Neural cell (in vitro differentiated cells): ENCODE measurements around the gene BIK. TPM values are rescaled to one million over a fixed set of nuclear protein-coding genes. Genes with fewer than 3 reads are reported as not detected.

Source experiments
- H2AFZ ChIP-seq: fragments of 200-600, 300-800 bp; sonication (generic), shearing (Covaris generic); 2 replicates; pipeline ENCODE4 v1.6.0; 2014; ENCODE audit warnings: low read depth, mild to moderate bottlenecking, antibody characterized with exemption, low read length, moderate library complexity
- H3F3A ChIP-seq: fragments of 200-600 bp; shearing (Covaris generic); 2 replicates; pipeline ENCODE4 v1.6.1; 2016; ENCODE audit warnings: mild to moderate bottlenecking, moderate library complexity, mixed read lengths, antibody characterized with exemption, low read length; ENCODE audit not compliant: insufficient read depth, poor library complexity, severe bottlenecking
- H3K27ac ChIP-seq: fragments of 200-600, 300-800 bp; sonication (generic), shearing (Covaris generic); 2 replicates; pipeline ENCODE4 v1.5.1; 2014; ENCODE audit warnings: mild to moderate bottlenecking, low read length, moderate library complexity
- H3K27me3 ChIP-seq: fragments of 300-800, 200-600 bp; sonication (generic), shearing (Covaris generic); 2 replicates; pipeline ENCODE4 v1.6.0; 2014; ENCODE audit warnings: mild to moderate bottlenecking, low read depth, low read length, moderate library complexity; ENCODE audit not compliant: insufficient read depth
- H3K36me3 ChIP-seq: fragments of 300-800, 200-600 bp; sonication (generic), shearing (Covaris generic); 2 replicates; pipeline ENCODE4 v1.5.1; 2014; ENCODE audit warnings: mild to moderate bottlenecking, antibody characterized with exemption, low read length, moderate library complexity; ENCODE audit not compliant: insufficient read depth
- H3K4me2 ChIP-seq: fragments of 300-800, 200-600 bp; sonication (generic), shearing (Covaris generic); 2 replicates; pipeline ENCODE4 v1.6.0; 2014; ENCODE audit warnings: mild to moderate bottlenecking, low read length
- H3K4me3 ChIP-seq: fragments of 300-800, 200-600 bp; sonication (generic), shearing (Covaris generic); 2 replicates; pipeline ENCODE4 v1.5.1; 2014; ENCODE audit warnings: mild to moderate bottlenecking, low read length, moderate library complexity
- H3K79me2 ChIP-seq: fragments of 200-600 bp; shearing (Covaris generic); replicated peaks from 2 replicates; pipeline ENCODE4 v1.6.0; 2014; ENCODE audit warnings: mild to moderate bottlenecking, low read length, moderate library complexity; ENCODE audit not compliant: insufficient read depth
- H3K9ac ChIP-seq: fragments of 300-800, 200-600 bp; sonication (generic), shearing (Covaris generic); 2 replicates; pipeline ENCODE4 v1.6.1; 2016; ENCODE audit warnings: mild to moderate bottlenecking, low read length, mixed read lengths
- H3K9me2 ChIP-seq: fragments of 200-600 bp; shearing (Covaris generic); 2 replicates; pipeline ENCODE4 v1.6.1; 2016; ENCODE audit warnings: mild to moderate bottlenecking, low read length, mixed read lengths; ENCODE audit not compliant: insufficient read depth
- H3K9me3 ChIP-seq: fragments of 200-600, 300-800 bp; sonication (generic), shearing (Covaris generic); 2 replicates; pipeline ENCODE4 v1.6.1; 2016; ENCODE audit warnings: mild to moderate bottlenecking, mixed run types, low read length, moderate library complexity, mixed read lengths
- H4K20me1 ChIP-seq: fragments of 200-600 bp; shearing (Covaris generic); 2 replicates; pipeline ENCODE4 v1.6.1; 2016; ENCODE audit warnings: mild to moderate bottlenecking, mixed run types; ENCODE audit not compliant: insufficient read depth
- CTCF ChIP-seq: fragments of 450-650 bp; IDR thresholded peaks from 2 replicates; pipeline ENCODE4 v1.5.1; 2014; ENCODE audit warnings: antibody characterized with exemption, mild to moderate bottlenecking, moderate library complexity; ENCODE audit not compliant: poor library complexity, severe bottlenecking
- EP300 ChIP-seq: fragments of 450-650 bp; conservative IDR thresholded peaks from 2 replicates; pipeline ENCODE4 v1.6.1; 2014; ENCODE audit warnings: antibody characterized with exemption, mild to moderate bottlenecking, moderate library complexity; ENCODE audit not compliant: poor library complexity, severe bottlenecking
- EZH2 ChIP-seq: fragments of 200-600, 300-800 bp; shearing (Covaris generic), sonication (generic); IDR thresholded peaks from 2 replicates; pipeline ENCODE4 v1.6.1; 2014; ENCODE audit warnings: antibody characterized with exemption, low read length, borderline replicate concordance, mild to moderate bottlenecking; ENCODE audit not compliant: insufficient read depth, poor library complexity, severe bottlenecking
- MXI1 ChIP-seq: fragments of 450-650 bp; conservative IDR thresholded peaks from 2 replicates; pipeline ENCODE4 v1.6.1; 2014; ENCODE audit warnings: antibody characterized with exemption, mild to moderate bottlenecking; ENCODE audit not compliant: poor library complexity, severe bottlenecking
- POLR2AphosphoS5 ChIP-seq: IDR thresholded peaks from 2 replicates; pipeline ENCODE4 v1.6.1; 2012
- RAD21 ChIP-seq: fragments of 450-650 bp; conservative IDR thresholded peaks from 2 replicates; pipeline ENCODE4 v1.6.1; 2014; ENCODE audit warnings: antibody characterized with exemption, mild to moderate bottlenecking, moderate library complexity
- REST ChIP-seq: IDR thresholded peaks from 2 replicates; pipeline ENCODE4 v1.6.1; 2012; ENCODE audit warnings: borderline replicate concordance
- SMC3 ChIP-seq: fragments of 450-650 bp; conservative IDR thresholded peaks from 2 replicates; pipeline ENCODE4 v1.6.1; 2014; ENCODE audit warnings: antibody characterized with exemption, mild to moderate bottlenecking, moderate library complexity; ENCODE audit not compliant: poor library complexity
- TAF1 ChIP-seq: IDR thresholded peaks from 2 replicates; pipeline ENCODE4 v1.6.1; 2012; ENCODE audit warnings: low read depth
- polyA plus RNA-seq: library from polyadenylated mRNA; depleted of rRNA; stranded (reverse); fragments of >200 nt; gene quantifications from 2 replicates; pipeline ENCODE4 v1.2.3, GENCODE V29; 2014

Gene BIK
- polyA plus RNA-seq, 1 donor from 2014 or later: 3.1 TPM

GRCh38 chr22:43155789-43156188 is 45.2 kb downstream of the BIK start:
- H3K9me3 ChIP-seq: no peaks in the 10 kb centered on the region
- no peaks in the 10 kb centered on the region for H3K9me2 ChIP-seq
- H4K20me1 ChIP-seq: no peaks in the 10 kb centered on the region

GRCh38 chr22:43156413-43156812 is 45.9 kb downstream of the BIK start:
- no peaks in the 10 kb centered on the region for H4K20me1 ChIP-seq
- H3K9me3 ChIP-seq: no peaks in the 10 kb centered on the region
- H3K27me3 ChIP-seq: peaks cover 11% of the 10 kb centered on the region
- no peak overlapping the region for H2AFZ ChIP-seq
- no peaks in the 10 kb centered on the region for H3K9me2 ChIP-seq
- H3K4me3 ChIP-seq: no peak overlapping the region
- no peaks in the 10 kb centered on the region for H3K79me2 ChIP-seq
- H3K9ac ChIP-seq: no peak overlapping the region
- H3K27ac ChIP-seq: no peak overlapping the region
- H3K36me3 ChIP-seq: no peaks in the 10 kb centered on the region
- no peaks in the 10 kb centered on the region for H3F3A ChIP-seq
- no peak overlapping the region for H3K4me2 ChIP-seq
- TF ChIP-seq TAF1 (no peak), EZH2 (no peak), MXI1 (no peak), REST (no peak), SMC3 (no peak), EP300 (no peak)

More at GRCh38 chr22:43155789-43156188, 45.2 kb downstream of the BIK start:
- Histone ChIP-seq H3K4me2 (no peak overlapping the region), H3K4me3 (no peak overlapping the region), H2AFZ (no peak overlapping the region), H3K36me3 (no peaks in the 10 kb centered on the region), H3K9ac (no peak overlapping the region), H3K79me2 (no peaks in the 10 kb centered on the region), H3K27ac (no peak overlapping the region), H3F3A (no peaks in the 10 kb centered on the region), H3K27me3 (peaks cover 16% of the 10 kb centered on the region)
- no peak for TF ChIP-seq POLR2AphosphoS5
- no peak for TF ChIP-seq RAD21
- TF ChIP-seq MXI1: no peak
- TF ChIP-seq CTCF: no peak
- no peak for TF ChIP-seq TAF1
- no peak for TF ChIP-seq EP300
- TF ChIP-seq REST: no peak
- no peak for TF ChIP-seq EZH2
- no peak for TF ChIP-seq SMC3
